ENCODE results near the gene CBLN3.
A peak's percentile ranks its signal among the peaks of the same experiment; 100 is the strongest.

The CBLN3 gene

DNA sequence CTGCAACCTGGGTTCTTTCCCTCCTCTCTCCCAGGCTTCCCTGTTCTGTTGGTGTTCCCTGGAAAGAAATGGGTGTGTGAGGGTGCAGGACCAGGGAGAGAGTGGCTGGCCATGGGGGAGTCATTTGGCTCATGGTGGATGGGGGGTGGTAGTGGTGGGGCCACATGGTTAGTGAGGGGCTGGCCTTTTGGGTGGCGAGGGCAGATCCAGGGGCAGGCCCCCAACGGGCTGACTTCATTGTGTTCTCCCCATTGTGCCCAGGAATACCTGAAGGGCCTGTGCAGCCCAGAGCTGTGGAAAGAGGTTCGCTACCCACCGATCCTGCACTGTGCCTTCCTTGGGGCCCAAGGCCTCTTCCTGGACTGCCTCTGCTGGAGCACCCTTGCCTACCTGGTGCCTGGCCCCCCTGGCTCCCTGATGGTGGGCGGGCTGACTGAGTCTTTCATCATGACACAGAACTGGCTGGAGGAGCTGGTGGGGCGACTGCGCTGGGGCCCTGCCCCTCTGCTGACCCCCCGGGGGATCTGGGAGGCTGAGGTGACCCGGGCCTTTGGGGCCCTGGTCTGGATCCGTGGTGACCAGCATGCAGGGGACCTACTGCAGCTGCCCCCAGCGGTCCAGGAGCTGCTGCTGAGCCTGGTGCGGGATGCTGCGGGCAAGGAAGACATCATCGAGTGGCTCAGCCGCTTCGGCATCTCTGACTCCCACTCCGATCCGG lies 21.7 kb downstream of the CBLN3 start:
- no peak overlapping the region for H3K4me2 ChIP-seq (ENCODE audit: low read length)
- no peak overlapping the region for H3K27ac ChIP-seq (ENCODE audit: low read depth, low read length)
- H2BK5ac ChIP-seq (ENCODE audit: low read length): no peak overlapping the region
- H4K8ac ChIP-seq (ENCODE audit: low read depth, low read length): no peak overlapping the region
- H2AK5ac ChIP-seq (ENCODE audit: low read length): no peak overlapping the region
- no peak overlapping the region for H2BK120ac ChIP-seq (ENCODE audit: low read depth, low read length)
- no peak overlapping the region for H3K56ac ChIP-seq (ENCODE audit: low read length)
- H4K5ac ChIP-seq (ENCODE audit: low read length): no peak overlapping the region
- no peak overlapping the region for H2BK15ac ChIP-seq (replicated peaks; ENCODE audit: low read depth)
- no peak overlapping the region for H3K4ac ChIP-seq (ENCODE audit: low read depth, low read length)
- H3K27me3 ChIP-seq (ENCODE audit: insufficient read depth, low read length, poor library complexity): no peaks in the 10 kb centered on the region
- H3K9ac ChIP-seq (ENCODE audit: low read length): no peak overlapping the region
- no peak overlapping the region for H3K4me3 ChIP-seq (ENCODE audit: low read length)
- no peaks in the 10 kb centered on the region for H3K79me2 ChIP-seq (ENCODE audit: control insufficient read depth, insufficient read depth, low read length)
- H3K18ac ChIP-seq (ENCODE audit: low read length): no peak overlapping the region
- no CpG with 5 or more reads among the region's 18 CpGs for WGBS (ENCODE audit: extremely low coverage, insufficient coverage, low lambda C conversion rate)
- H3K23ac ChIP-seq (ENCODE audit: low read length): no peak overlapping the region
- H3K79me1 ChIP-seq (ENCODE audit: low read length): no peaks in the 10 kb centered on the region
- H3K36me3 ChIP-seq (ENCODE audit: control insufficient read depth, insufficient read depth, low read length): no peaks in the 10 kb centered on the region
- no peak for DNase-seq
- H3K4me1 ChIP-seq (ENCODE audit: control insufficient read depth, low read depth, low read length): no peaks in the 10 kb centered on the region

DNA sequence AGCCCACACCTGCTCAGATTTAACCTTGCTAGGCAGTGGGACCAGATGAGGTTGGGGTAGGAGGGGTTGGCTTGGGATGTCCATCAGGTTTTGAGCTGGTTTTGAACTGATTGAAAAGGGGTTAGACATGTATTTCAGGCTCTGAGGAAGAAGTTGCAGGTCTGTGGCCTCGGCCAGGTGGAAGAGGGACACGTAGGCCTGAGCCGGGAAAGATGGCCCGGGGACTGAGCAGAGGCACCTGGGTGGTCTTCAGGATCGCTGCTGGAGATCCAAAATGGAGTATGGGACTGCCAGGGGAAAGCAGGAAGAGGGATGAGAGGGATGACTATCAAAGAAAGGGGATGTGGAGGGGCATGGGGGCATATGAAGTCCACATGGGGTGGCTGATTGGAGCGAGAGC lies 23.1 kb downstream of the CBLN3 start:
- H2BK5ac ChIP-seq (ENCODE audit: low read length): no peak overlapping the region
- no peak overlapping the region for H2AK5ac ChIP-seq (ENCODE audit: low read length)
- H2BK15ac ChIP-seq (replicated peaks; ENCODE audit: low read depth): no peak overlapping the region
- WGBS (ENCODE audit: extremely low coverage, insufficient coverage, low lambda C conversion rate): no CpG with 5 or more reads among the region's 6 CpGs
- H3K4ac ChIP-seq (ENCODE audit: low read depth, low read length): no peak overlapping the region
- no peak overlapping the region for H4K5ac ChIP-seq (ENCODE audit: low read length)
- no peaks in the 10 kb centered on the region for H3K4me1 ChIP-seq (ENCODE audit: control insufficient read depth, low read depth, low read length)
- H3K9ac ChIP-seq (ENCODE audit: low read length): no peak overlapping the region
- H3K27me3 ChIP-seq (ENCODE audit: insufficient read depth, low read length, poor library complexity): no peaks in the 10 kb centered on the region
- no peaks in the 10 kb centered on the region for H3K36me3 ChIP-seq (ENCODE audit: control insufficient read depth, insufficient read depth, low read length)
- H3K79me1 ChIP-seq (ENCODE audit: low read length): no peaks in the 10 kb centered on the region
- no peak overlapping the region for H3K4me2 ChIP-seq (ENCODE audit: low read length)
- H3K4me3 ChIP-seq (ENCODE audit: low read length): no peak overlapping the region
- no peak for DNase-seq
- no peak overlapping the region for H3K56ac ChIP-seq (ENCODE audit: low read length)
- H4K8ac ChIP-seq (ENCODE audit: low read depth, low read length): no peak overlapping the region
- no peak overlapping the region for H3K23ac ChIP-seq (ENCODE audit: low read length)
- H3K27ac ChIP-seq (ENCODE audit: low read depth, low read length): no peak overlapping the region
- no peak overlapping the region for H2BK120ac ChIP-seq (ENCODE audit: low read depth, low read length)
- H3K79me2 ChIP-seq (ENCODE audit: control insufficient read depth, insufficient read depth, low read length): no peaks in the 10 kb centered on the region
- no peak overlapping the region for H3K18ac ChIP-seq (ENCODE audit: low read length)

DNA sequence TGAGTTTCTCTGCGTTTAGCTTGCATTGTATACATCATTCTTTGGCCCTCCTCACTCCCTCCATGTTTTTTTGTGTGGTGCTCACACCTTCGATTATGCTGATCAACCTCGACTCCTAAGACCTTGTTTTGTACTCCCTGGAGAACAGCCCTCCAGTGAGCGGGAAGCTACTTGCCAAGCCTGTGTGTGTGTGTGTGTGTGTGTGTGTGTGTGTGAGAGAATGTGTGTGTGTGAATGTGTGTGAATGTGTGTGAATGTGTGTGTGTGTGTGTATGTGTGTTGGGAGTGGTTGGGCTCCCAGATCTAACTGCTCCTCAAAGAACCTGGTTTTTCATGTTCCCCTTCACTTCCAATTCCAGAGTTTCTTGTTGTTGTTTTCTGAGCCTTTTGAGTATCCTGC lies 24.7 kb downstream of the CBLN3 start:
- Histone ChIP-seq H3K4ac (ENCODE audit: low read depth, low read length) (no peak overlapping the region), H3K56ac (ENCODE audit: low read length) (no peak overlapping the region), H3K27ac (ENCODE audit: low read depth, low read length) (no peak overlapping the region), H3K9ac (ENCODE audit: low read length) (no peak overlapping the region), H3K4me2 (ENCODE audit: low read length) (no peak overlapping the region), H3K23ac (ENCODE audit: low read length) (no peak overlapping the region), H2BK120ac (ENCODE audit: low read depth, low read length) (no peak overlapping the region), H2AK5ac (ENCODE audit: low read length) (no peak overlapping the region), H2BK5ac (ENCODE audit: low read length) (no peak overlapping the region), H3K4me1 (ENCODE audit: control insufficient read depth, low read depth, low read length) (no peaks in the 10 kb centered on the region), H2BK15ac (replicated peaks; ENCODE audit: low read depth) (no peak overlapping the region), H3K27me3 (ENCODE audit: insufficient read depth, low read length, poor library complexity) (no peaks in the 10 kb centered on the region), H3K4me3 (ENCODE audit: low read length) (no peak overlapping the region), H3K79me2 (ENCODE audit: control insufficient read depth, insufficient read depth, low read length) (no peaks in the 10 kb centered on the region), H4K8ac (ENCODE audit: low read depth, low read length) (no peak overlapping the region), H3K18ac (ENCODE audit: low read length) (no peak overlapping the region), H3K79me1 (ENCODE audit: low read length) (no peaks in the 10 kb centered on the region), H3K36me3 (ENCODE audit: control insufficient read depth, insufficient read depth, low read length) (no peaks in the 10 kb centered on the region), H4K5ac (ENCODE audit: low read length) (no peak overlapping the region)
- no CpG with 5 or more reads among the region's 4 CpGs for WGBS (ENCODE audit: extremely low coverage, insufficient coverage, low lambda C conversion rate)
- no peak for DNase-seq

DNA sequence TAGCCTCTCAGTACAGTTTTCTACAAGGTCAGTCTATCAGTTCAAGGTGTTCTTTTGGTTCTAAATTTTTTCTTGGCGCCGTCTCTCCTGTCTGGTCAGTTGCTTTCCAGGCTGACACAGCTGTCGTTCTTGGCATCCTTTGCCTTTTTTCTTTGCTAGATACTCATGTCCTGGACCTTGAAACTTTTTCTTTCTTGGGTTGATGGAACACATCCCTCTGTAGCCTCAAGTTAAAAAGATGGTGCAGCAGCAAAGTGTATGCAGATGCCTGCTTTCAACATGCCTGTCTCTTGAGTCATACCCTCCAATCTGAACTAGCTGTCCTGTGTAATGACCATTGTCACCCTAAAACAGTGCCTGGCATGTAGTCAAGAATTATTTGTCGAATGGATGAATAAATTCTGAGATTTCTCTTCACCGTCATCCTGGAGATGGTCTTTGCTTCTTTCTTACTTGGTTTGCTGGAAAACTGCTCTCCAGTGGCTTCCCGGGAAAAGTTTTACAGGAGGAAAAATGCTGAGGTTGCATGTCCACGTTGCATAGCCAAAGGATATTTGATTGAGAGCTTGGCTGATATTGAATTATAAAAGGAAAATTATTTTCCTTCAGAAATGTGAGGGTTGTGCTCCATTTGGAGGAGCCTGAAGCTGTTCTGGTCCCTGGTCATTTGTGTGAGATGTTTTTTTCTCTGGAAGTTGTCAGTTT lies 26.0 kb downstream of the CBLN3 start:
- whole genome bisulfite sequencing (ENCODE audit: extremely low coverage, insufficient coverage, low lambda C conversion rate): no CpG with 5 or more reads among the region's 7 CpGs

DNA sequence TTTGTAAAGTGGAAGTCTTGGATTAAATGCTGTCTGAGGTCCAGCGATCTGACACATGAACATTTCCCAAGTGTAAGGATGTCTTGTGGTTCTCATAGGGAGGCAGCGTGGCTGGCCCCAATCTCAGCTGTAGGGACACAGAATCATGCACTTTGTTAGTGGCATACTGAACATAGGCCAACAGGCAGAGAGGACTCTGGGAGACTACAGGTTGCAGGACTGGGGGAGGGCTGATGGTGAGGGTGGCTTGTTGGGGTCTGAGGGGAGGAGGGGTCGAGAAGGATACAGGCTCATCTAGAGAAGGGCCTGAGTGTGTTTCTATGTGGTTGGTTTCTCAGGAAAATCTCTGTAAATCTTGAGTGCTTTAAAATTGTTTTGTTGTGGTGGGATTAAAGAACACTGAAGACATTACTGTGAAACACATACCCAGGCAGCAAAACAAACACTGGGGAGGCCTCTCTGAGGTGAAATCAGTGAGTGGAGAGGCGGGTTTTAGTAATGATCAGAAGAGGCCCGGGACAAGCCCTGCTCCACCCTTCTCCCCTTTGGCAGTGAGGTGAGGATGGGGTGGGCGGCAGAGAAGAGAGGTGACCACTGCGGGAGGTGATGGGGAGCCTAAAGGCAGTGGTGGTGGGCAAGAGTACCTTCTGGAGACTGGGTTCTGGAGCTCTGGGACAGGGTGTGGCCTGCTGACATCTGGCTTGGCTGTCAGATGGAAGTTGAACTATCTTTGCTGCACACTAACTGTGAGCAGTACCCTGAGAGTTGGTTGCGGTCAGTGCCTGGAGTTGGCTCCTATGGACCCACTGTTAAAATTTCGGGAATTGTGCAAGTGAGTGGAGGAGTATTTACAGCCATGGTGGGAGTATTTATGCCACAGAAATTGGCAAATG lies 27.4 kb downstream of the CBLN3 start:
- H3K79me1 ChIP-seq (ENCODE audit: low read length): no peaks in the 10 kb centered on the region
- no peak overlapping the region for H3K9ac ChIP-seq (ENCODE audit: low read length)
- H3K4me3 ChIP-seq (ENCODE audit: low read length): no peak overlapping the region
- no peak overlapping the region for H3K23ac ChIP-seq (ENCODE audit: low read length)
- H3K36me3 ChIP-seq (ENCODE audit: control insufficient read depth, insufficient read depth, low read length): no peaks in the 10 kb centered on the region
- H2AK5ac ChIP-seq (ENCODE audit: low read length): no peak overlapping the region
- H2BK5ac ChIP-seq (ENCODE audit: low read length): no peak overlapping the region
- no peak overlapping the region for H2BK15ac ChIP-seq (replicated peaks; ENCODE audit: low read depth)
- H3K4me2 ChIP-seq (ENCODE audit: low read length): no peak overlapping the region
- WGBS (ENCODE audit: extremely low coverage, insufficient coverage, low lambda C conversion rate): no CpG with 5 or more reads among the region's 9 CpGs
- H3K27ac ChIP-seq (ENCODE audit: low read depth, low read length): no peak overlapping the region
- DNase-seq: no peak
- no peak overlapping the region for H3K18ac ChIP-seq (ENCODE audit: low read length)
- no peak overlapping the region for H4K8ac ChIP-seq (ENCODE audit: low read depth, low read length)
- H3K4me1 ChIP-seq (ENCODE audit: control insufficient read depth, low read depth, low read length): peaks cover 2% of the 10 kb centered on the region
- no peak overlapping the region for H3K4ac ChIP-seq (ENCODE audit: low read depth, low read length)
- H3K27me3 ChIP-seq (ENCODE audit: insufficient read depth, low read length, poor library complexity): no peaks in the 10 kb centered on the region
- no peak overlapping the region for H3K56ac ChIP-seq (ENCODE audit: low read length)
- no peaks in the 10 kb centered on the region for H3K79me2 ChIP-seq (ENCODE audit: control insufficient read depth, insufficient read depth, low read length)
- no peak overlapping the region for H4K5ac ChIP-seq (ENCODE audit: low read length)
- H2BK120ac ChIP-seq (ENCODE audit: low read depth, low read length): no peak overlapping the region

More for the DNA sequence above, 26.0 kb downstream of the CBLN3 start:
- Histone ChIP-seq H4K5ac (ENCODE audit: low read length) (no peak overlapping the region), H3K27me3 (ENCODE audit: insufficient read depth, low read length, poor library complexity) (no peaks in the 10 kb centered on the region), H3K18ac (ENCODE audit: low read length) (no peak overlapping the region), H3K4me1 (ENCODE audit: control insufficient read depth, low read depth, low read length) (no peaks in the 10 kb centered on the region), H2BK15ac (replicated peaks; ENCODE audit: low read depth) (no peak overlapping the region), H3K56ac (ENCODE audit: low read length) (no peak overlapping the region), H3K27ac (ENCODE audit: low read depth, low read length) (no peak overlapping the region), H3K4me3 (ENCODE audit: low read length) (no peak overlapping the region), H2BK120ac (ENCODE audit: low read depth, low read length) (no peak overlapping the region), H3K79me2 (ENCODE audit: control insufficient read depth, insufficient read depth, low read length) (no peaks in the 10 kb centered on the region), H2BK5ac (ENCODE audit: low read length) (no peak overlapping the region), H2AK5ac (ENCODE audit: low read length) (no peak overlapping the region), H3K36me3 (ENCODE audit: control insufficient read depth, insufficient read depth, low read length) (no peaks in the 10 kb centered on the region), H3K79me1 (ENCODE audit: low read length) (no peaks in the 10 kb centered on the region), H3K9ac (ENCODE audit: low read length) (no peak overlapping the region), H3K4me2 (ENCODE audit: low read length) (no peak overlapping the region), H3K4ac (ENCODE audit: low read depth, low read length) (no peak overlapping the region), H4K8ac (ENCODE audit: low read depth, low read length) (no peak overlapping the region), H3K23ac (ENCODE audit: low read length) (no peak overlapping the region)
- DNase-seq: peak; percentile 54
